K562 treated with DMSO at 1 percent for 48 hours (cell line): ENCODE data around the gene SGF29. TPM values are rescaled to one million over a fixed set of nuclear protein-coding genes. Genes with fewer than 3 reads are reported as not detected.

ENCODE experiments used
- total RNA-seq: library from RNA; unstranded; fragments of 300-600 nt; gene quantifications from 2 replicates; pipeline ENCODE4 v1.2.3, GENCODE V29; 2022; ENCODE audit warnings: low replicate concordance; ENCODE audit errors: extremely low read depth

The SGF29 gene
- not detected in 2 replicates for total RNA-seq

GRCh38 chr16:28553776-28554633, at the start of gene SGF29:
SGF29 (plus strand) TSS chr16:28553920; CDS start chr16:28581070, 27,150 bp downstream.

GRCh38 chr16:28538733-28539596, 14.8 kb upstream of the SGF29 start, which contains the start of gene NUPR1:
NUPR1 (minus strand) TSS chr16:28538974; CDS start chr16:28538907, 67 bp downstream.

GRCh38 chr16:28596840-28597691, 43.3 kb downstream of the SGF29 start, which contains the start of gene SULT1A2:
SULT1A2 (minus strand) TSS chr16:28597050; CDS start chr16:28595930, 1,120 bp downstream.

DNA sequence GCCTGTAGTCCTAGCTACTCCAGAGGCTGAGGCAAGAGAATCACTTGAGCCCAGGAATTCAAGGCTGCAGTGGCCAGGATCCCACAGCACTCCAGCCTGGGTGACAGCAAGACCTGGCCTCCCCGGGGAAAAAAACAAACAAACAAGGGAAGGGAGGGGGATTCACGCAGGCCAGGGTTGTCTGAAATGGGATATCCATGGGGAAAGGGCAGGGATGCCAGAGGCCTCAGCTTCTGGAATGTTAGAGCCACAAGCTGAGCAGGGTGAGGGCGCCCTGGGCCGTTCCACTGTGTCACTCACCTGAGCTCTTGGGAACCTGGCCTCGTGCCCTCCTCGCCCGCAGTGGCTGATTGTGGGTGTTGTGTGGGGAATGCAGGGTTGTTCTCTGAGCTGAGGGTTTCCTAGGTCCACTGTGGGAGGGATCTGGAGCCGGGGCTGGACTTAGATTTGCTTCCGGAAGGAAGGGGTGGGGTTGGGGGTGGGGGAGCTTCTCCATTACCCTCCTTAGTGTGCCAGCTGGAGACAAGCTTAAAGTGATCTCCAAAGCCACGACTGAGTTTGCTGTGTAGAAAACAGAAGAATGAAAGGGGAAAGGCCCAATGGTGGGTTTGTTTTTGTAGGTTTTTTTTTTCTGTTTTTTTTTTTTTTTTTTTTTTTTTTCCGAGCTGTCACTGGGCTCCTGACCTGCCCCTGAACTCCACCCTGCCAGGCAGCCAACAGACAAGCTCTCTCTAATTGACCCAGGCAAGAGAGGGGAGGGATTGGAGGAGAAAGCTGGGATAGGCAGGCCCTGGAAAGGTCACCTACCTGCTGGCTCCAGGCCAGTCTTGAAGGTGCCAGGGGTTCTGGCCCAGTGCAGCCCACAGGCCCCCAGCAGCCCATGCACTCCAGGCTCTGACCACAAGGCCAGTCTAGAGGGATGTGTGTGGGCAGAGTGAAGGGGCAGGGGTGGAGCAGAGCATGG, 56.2 kb downstream of the SGF29 start, which contains the start of gene SULT1A1:
TSS of gene SULT1A1 (minus strand) at position 414 of the 964 bp plus-strand sequence. CDS start 1,189 bp downstream, outside the sequence.

DNA sequence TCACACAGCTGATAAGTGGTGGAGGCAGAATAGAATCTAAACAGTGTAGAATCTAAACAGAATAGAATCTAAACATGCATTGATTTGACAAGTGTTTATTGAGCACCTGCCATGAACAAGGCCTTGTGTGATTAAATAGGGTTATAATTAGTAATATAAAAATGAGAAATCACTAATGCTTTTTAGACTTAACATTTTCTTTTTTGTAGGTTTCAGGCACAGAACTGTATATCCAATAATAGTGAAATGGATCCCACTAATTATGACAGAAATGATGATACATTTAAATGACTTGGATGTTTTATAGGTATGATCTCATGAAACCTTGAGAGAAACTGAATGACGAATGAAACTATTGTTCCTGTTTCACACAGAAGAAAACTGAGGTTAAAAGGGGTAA, 84.0 kb downstream of the SGF29 start, which contains the start of gene NPIPB8:
TSS of gene NPIPB8 (plus strand) at position 301 of the 400 bp plus-strand sequence. CDS start 296 bp downstream, outside the sequence.

Other genes starting within 250 kb of the SGF29 start
- gene NPIPB6, start 190.4 kb upstream of the SGF29 start, total RNA-seq = not detected in 2 replicates
- gene EIF3CL, start 150.1 kb upstream of the SGF29 start, total RNA-seq = 282 TPM in 1 of 2 replicates, not detected in the other
- not detected in 2 replicates for gene NPIPB7, start 81.6 kb upstream of the SGF29 start, total RNA-seq
- gene CLN3, start 61.8 kb upstream of the SGF29 start, total RNA-seq = not detected in 2 replicates
- gene APOBR, start 59.3 kb upstream of the SGF29 start, total RNA-seq = not detected in 2 replicates
- not detected in 2 replicates for gene IL27, start 47.1 kb upstream of the SGF29 start, total RNA-seq
- not detected in 2 replicates for gene NUPR1, start 14.9 kb upstream of the SGF29 start, total RNA-seq
- not detected in 2 replicates for gene SULT1A2, start 43.1 kb downstream of the SGF29 start, total RNA-seq
- not detected in 2 replicates for gene SULT1A1, start 56.1 kb downstream of the SGF29 start, total RNA-seq
- gene NPIPB8, start 84.1 kb downstream of the SGF29 start, total RNA-seq = not detected in 2 replicates
- gene EIF3C, start 157.5 kb downstream of the SGF29 start, total RNA-seq = not detected in 2 replicates
- not detected in 2 replicates for gene NPIPB9, start 197.9 kb downstream of the SGF29 start, total RNA-seq